HG03097 (cell line): ENCODE results near the gene PAX7.
"Not testable (repeated sequence)": the region's sequence is repeated elsewhere in the genome, so short reads cannot be mapped to it uniquely, and the experiment has no call there.

Experiments used
- ATAC-seq: cut with Tn5 transposase; IDR thresholded peaks from one replicate; pipeline ENCODE4 v1.9.1; 2021; ENCODE audit not compliant: unreplicated experiment, low FRiP score

The PAX7 gene

DNA sequence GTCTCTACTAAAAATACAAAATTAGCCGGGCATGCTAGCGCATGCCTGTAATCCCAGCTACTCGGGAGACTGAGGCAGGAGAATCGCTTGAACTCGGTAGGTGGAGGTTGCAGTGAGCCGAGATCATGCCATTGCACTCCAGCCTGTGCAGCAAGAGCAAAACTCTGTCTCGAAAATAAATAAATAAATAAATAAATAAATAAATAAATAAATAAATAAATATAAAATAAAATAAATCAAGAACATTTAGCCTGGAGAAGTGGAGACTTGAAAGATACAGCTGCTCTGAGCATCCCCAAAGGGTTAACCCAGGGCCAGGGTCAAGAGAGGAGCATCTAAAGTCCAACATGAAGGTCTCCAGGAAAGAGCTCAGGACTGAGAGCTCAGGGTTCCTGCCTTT is 63.6 kb downstream of the PAX7 start:
- not testable (repeated sequence) for ATAC-seq

GRCh38 chr1:18697541-18697940 is 66.9 kb downstream of the PAX7 start:
- ATAC-seq, result no peak

- no peak for ATAC-seq
Measured at GRCh38 chr1:18700530-18700929, 69.9 kb downstream of the PAX7 start.

DNA sequence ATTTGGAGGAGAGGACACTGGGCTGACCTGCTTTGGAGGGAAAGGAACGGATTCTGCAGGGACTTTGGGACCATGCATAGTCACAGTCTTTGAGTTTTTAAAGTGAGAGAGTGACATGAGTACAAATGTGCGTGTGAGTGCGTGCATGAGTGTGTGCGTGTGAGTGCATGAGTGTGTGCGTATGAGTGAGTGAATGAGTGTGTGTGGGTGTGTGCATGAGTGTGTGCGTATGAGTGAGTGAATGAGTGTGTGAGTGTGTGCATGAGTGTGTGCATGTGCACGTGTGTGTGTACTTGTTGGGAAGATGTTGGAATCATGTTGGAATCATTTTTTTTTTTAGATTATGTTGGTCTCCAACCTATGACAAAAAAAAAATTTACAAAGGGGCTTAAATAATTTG is 70.5 kb downstream of the PAX7 start:
- no peak for ATAC-seq

DNA sequence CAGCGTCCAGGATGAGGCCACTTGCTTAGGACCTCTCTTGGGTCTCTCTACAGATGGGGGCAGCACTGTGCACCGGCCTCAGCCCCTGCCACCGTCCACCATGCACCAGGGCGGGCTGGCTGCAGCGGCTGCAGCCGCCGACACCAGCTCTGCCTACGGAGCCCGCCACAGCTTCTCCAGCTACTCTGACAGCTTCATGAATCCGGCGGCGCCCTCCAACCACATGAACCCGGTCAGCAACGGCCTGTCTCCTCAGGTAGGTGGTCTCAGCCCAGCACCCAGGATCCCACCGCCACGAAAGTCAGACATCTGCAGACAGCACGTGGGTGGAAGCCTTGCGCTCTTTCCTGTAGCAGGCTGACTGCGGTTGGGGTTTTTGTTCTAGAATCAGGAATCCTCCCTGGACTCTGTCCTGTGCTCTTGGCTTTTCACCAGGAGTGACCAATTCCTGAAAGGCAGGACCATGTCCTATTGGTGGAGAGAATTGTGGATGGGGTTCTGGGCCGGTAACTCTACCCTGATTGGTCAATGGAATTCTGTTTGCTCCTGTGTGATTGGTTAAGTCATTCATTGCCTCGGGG is 72.5 kb downstream of the PAX7 start:
- no peak for ATAC-seq

DNA sequence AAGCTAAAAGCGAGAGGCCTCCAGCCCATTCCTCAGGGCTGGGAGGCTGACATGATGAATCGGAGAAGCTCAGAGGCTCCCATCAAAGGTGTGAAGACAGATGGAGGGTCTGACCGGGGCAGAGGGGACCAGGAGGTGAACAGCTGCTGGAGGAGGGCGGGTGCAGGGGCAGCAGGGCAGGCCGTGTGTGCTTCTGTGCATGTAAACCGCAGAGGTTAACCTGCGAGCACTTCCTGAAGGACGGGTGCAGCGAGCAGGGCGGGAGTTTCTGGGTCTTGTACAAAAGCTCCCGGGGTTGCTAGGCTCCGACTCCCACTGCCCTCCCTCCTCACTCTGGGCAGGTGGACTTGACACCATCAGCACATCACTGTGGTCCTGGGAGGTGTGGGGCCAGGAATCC is 75.2 kb downstream of the PAX7 start:
- no peak for ATAC-seq

DNA sequence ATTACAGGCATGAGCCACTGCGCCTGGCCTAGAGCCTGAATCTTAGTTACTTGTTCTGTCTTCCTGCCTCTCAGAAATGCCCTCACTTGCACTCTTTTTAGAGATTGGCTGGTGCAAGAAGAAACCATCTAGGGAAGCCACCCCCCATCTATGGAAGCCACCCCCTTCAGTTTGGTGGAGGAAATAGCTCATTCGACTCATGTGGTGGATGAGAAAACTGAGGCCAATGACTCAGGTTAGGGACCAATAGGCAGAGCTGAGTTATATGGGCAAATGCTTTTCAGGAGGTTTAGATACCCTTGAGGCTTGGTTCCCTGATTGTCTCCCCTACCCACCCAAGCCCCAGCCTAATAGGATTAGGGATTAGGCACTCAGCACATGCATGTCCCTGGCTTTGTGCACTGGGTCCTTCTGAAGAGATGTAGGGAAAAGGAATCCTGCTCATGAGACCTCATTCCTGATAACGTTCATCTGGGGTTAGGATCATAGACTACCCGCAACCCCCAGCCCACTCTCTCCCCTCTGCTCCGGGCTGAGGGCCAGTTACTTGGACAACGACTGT is 77.1 kb downstream of the PAX7 start:
- ATAC-seq, result no peak

DNA sequence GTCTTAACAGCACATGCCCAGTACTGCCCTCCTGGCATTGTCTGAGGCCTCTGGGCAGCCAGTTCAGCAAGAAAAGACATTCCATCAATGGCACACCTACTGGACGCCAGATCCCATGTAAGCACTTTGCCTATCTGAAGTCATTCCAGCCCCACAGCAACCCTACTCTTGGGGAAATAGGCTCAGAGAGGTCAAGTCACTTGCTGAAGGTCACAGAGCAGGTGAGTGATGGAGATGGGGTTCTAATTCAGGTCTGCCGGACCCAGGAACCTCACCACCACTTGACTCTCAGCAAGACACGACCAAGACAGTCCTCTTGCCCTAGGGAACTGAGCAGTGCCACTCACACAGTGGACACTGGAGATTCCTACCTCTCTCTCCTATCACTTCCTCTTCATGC is 79.4 kb downstream of the PAX7 start:
- ATAC-seq, result no peak

DNA sequence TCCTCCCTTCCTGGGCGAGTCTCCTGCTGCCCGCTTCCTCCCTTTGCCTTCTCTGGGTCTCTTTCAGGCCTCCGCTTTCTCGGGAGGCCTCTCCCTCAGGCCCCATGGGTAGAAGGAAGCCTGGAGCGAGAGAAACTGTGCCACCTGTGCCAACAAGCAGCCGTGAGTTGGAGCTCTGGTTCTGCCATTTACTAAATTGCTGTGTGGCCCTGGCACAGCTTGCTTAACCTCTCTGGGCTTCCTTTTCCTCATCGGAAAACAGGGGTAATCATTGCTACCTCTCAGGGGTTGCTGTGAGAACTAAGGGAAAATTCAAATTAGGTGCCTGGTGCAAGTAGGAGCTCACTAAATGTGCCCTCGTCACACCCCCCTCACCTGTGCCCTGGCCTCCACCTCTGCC is 80.4 kb downstream of the PAX7 start:
- ATAC-seq, result no peak

DNA sequence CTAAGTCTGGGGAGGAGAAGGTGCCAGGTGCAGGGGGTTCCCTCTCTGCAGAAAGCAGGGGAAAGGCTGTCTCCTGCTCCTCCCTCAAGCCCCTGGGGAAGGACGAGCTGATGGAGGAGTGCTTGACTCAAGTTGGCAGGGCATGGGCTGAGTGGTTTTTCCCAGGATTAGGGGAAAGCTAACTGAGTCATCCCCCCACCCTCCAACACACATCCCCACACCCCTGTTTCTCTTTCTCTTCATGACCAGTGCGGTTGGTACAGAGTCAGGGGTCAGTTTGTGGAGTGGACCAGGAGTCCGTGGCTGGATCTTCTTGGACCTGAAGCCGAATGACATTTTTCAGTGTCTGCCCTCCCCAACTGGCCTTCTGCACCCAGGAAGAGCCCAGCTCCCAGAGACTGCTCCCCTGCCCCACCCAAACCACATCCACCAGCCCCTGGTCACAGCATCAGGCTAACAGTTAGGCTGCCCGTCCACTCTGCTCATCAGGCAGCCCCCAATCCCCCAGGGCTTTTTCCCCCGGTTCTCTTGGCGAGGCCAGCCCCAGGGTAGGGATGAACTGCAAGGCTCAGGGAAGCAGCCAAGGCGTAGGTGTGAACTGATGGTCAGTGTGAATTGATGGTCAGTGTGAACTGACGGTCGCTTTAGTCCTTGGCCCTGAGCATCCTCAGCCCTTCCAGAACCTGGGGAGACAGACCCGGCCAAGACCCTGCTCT is 81.0 kb downstream of the PAX7 start:
- ATAC-seq, result no peak

GRCh38 chr1:18712252-18712600 is 81.6 kb downstream of the PAX7 start:
- no peak for ATAC-seq

- ATAC-seq, result no peak
Measured at GRCh38 chr1:18714404-18715175, 83.9 kb downstream of the PAX7 start.

DNA sequence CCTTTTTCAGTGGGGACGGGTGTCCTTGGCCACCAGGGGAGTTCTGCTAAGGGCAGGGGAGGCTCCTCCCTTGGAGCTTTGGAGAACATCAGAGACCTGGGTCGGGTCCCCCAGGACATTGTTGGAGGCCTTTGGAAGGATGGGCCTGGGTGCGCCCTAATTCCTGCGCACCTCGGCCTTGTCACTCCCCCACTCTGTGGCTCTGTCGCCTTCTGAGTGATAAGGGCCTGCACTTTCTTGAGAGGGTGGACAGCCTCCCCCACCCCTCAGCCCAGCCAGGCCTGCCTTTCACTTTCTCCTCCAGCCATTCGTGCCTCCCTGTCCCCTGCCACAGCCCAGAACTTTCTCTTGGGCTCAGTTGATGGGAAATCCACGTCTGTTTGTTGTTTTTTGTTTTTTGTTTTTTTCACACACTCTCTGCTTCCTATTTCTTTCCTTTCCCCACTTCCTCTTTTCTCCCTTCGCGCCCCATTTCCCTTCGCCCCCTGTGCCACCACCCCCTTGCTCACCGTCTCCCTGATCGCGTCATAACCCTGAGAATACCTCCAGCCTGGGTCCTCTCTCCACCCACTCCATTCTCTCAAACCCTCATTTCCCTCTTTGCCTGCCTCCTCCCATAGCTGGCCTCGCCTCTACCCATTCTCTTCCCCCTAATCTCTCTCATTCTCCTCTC is 85.6 kb downstream of the PAX7 start:
- no peak for ATAC-seq

DNA sequence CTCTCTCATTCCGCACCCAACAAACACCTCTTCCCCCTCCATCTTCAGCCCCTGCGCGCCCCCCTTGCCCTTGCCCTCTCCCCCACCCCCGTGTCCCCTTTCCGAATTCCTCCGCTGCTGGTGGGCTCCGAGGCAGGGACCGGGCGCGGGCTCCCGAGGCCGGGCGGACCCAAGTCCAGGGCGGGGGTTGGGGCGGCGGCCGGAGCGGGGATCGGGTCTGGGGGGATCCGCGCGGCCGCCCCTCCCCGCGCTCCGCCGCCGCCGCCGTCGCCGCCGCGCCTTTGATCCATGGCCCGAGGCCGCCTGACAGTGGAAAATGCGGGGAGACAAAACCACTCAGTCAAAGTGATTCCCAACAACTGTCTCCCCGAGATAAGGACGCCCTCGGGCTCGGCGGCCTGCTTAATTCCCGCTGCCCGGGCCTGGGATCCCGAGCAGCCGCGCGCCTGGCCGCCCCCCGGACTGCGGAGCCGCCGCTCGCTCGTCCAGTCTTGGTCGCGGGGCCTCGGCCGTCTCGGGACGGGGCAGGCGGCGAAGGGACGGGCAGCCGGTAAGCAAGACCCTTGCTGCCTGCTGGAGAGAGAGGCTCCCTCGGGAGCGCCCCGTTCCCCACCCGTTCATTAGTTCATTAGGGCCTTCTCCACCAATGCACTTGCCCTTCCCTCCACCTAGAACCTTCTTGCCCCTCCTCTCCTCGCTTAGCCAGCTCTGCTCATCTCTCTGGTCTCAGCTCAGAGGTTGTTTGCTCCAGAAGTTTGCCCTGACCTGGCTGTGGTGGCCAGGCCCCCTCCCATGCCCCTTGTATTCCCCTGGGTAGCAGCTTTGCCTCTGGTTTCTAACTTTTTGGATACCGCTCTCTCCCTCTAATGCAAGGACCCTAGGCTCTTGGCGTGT is 86.4 kb downstream of the PAX7 start:
- ATAC-seq, result no peak

DNA sequence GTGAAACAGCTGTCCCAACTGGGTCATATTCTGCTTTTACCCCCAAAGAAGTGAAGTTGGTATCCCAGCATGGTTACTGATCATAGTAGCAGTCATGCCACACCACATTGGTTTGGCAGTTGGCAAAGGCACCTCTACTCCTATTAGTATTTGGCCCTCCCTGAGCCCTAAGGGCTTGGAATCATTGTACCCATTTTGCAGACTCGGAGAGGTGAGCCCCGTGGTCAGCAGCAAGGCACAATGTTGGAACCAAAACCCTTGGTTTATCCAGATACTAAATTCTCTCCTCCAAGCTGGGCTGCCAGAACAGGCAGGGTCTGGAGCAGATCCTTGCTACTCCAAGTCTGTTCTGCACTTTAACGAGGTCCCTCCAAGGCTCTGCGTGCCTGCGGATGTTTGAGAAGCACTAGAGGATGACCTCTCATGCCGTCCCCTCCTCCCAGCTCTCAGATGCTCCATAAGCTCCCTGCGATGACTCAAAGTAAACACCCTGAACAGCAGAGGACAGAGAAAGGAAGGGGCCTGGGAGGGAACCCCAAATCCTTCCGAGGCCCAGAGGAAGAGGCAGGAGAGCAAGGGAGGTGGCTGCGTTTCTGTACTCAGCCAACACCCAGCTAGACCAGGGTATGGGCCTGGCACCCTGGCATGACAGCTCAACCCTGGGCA is 89.3 kb downstream of the PAX7 start:
- ATAC-seq, result no peak

DNA sequence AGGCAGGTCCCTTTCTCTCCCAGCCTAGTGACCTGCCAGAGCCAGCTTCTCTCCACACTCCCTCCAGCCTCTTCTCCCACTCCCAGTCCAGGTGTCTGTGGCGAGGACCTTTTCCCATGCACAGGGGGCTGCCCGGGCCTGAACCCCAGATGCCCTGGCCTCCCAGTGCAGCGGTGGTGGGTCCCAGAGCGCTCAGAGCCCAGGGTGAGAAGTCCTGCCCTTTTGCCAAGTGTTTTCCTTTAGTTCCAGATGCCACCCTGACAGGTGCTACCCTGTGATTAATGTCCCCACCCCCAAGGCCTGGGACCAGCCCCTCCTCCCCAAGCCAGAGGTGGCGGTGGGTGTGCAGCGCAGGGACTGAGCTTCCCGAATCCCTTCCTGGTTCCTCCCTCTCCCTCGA is 90.4 kb downstream of the PAX7 start:
- ATAC-seq, result no peak

DNA sequence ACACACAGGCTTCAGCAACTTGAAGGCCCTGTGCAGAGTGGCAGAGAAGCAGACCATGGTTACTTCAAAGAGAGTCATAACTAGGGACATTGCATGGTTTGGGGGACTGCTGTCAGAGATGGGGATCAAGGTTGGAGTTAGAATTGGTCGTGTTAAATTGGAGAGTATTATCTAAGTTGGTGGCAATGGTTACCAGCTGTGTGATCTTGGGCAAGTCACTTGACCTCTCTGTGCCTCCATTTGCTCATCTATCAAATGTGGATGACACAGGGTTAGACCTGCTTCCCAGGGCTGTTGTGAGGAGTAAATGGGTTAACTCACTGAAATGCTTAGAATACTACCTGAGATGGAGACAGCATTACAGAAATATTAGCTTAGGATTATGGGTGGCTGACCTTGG is 91.1 kb downstream of the PAX7 start:
- no peak for ATAC-seq

DNA sequence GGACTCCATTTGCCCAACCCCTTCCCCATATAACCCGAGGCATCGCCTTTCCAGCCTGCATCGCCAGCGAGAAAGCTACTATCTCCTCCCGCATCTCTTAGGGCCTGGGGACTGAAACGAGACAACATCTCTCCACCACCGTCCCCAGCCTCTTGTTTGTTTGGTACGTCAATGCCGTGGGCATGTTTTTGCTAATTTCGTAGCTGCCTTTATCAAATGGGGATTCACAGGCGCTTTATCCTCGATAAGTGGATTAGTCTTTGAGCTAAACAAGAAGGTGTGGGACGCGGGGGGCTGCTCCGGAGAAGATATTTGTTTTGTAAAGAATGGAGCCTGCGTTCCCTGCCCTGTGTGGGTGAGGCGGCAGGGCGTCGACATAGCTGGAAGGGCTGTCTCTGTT is 91.6 kb downstream of the PAX7 start:
- ATAC-seq, result no peak

GRCh38 chr1:18723206-18723605 is 92.6 kb downstream of the PAX7 start:
- ATAC-seq, result no peak
